NCI-H1417 (cell line): Measurements from ENCODE around the gene GP1BA.

ENCODE experiments used
- DNase-seq, 3 experiments: peaks; one replicate each; lab custom pipeline; 2025; lab: John Stamatoyannopoulos, UW

GP1BA gene

GRCh38 chr17:4938688-4939545 lies 6.8 kb downstream of the GP1BA start:
- peak in 1 of 3 experiments; percentile 8 for DNase-seq

GRCh38 chr17:4939546-4939795 lies 7.4 kb downstream of the GP1BA start:
- no peak for DNase-seq

- peak; percentile 98 to 99 (median 98) for DNase-seq
Measured at GRCh38 chr17:4939796-4940554, 7.9 kb downstream of the GP1BA start, which contains the start of the genes RNF167 and SLC25A11. TSS of gene RNF167 (plus strand) at chr17:4940268. CDS start at chr17:4940910, 642 bp downstream. TSS of gene SLC25A11 (minus strand) at chr17:4940046. CDS start at chr17:4939910, 136 bp downstream.

- no peak for DNase-seq
Measured at GRCh38 chr17:4940555-4941318, 8.7 kb downstream of the GP1BA start.

- no peak for DNase-seq
Measured at GRCh38 chr17:4941319-4941610, 9.2 kb downstream of the GP1BA start.

- DNase-seq, result no peak
Measured at GRCh38 chr17:4942760-4943508, 10.9 kb downstream of the GP1BA start.

GRCh38 chr17:4944163-4944553 lies 12.1 kb downstream of the GP1BA start:
- DNase-seq, result no peak

GRCh38 chr17:4944554-4945175 lies 12.6 kb downstream of the GP1BA start:
- no peak for DNase-seq

- DNase-seq, result peak in 1 of 3 experiments; percentile 38
Measured at GRCh38 chr17:4945176-4945943, 13.3 kb downstream of the GP1BA start.

- no peak for DNase-seq
Measured at GRCh38 chr17:4945944-4946280, 13.8 kb downstream of the GP1BA start.

GRCh38 chr17:4946312-4946976 lies 14.4 kb downstream of the GP1BA start:
- peak in 1 of 3 experiments; percentile 8 for DNase-seq

- no peak for DNase-seq
Measured at GRCh38 chr17:4947010-4947410, 14.9 kb downstream of the GP1BA start.

GRCh38 chr17:4947411-4948165 lies 15.5 kb downstream of the GP1BA start:
- DNase-seq, result peak in 2 of 3 experiments; percentile 48 to 49

- peak; percentile 64 to 77 (median 69) for DNase-seq
Measured at GRCh38 chr17:4948166-4948930, 16.3 kb downstream of the GP1BA start, which contains the start of gene PFN1. TSS of gene PFN1 (minus strand) at chr17:4948530. CDS start at chr17:4948394, 136 bp downstream.

- peak; percentile 63 to 80 (median 75) for DNase-seq
Measured at GRCh38 chr17:4948931-4949320, 16.8 kb downstream of the GP1BA start.

- peak; percentile 30 to 69 (median 60) for DNase-seq
Measured at GRCh38 chr17:4949321-4950074, 17.4 kb downstream of the GP1BA start.

GRCh38 chr17:4950075-4950745 lies 18.1 kb downstream of the GP1BA start:
- peak in 1 of 3 experiments; percentile 51 for DNase-seq
